Adrenal gland (tissue), 12 donors: ENCODE measurements around the gene KMT5B. TPM values are rescaled to one million over a fixed set of nuclear protein-coding genes. Genes with fewer than 3 reads are reported as not detected.

Source experiments
- DNase-seq, 7 donors: peaks; one replicate each; pipeline ENCODE4 v3.0.0-alpha.2; 2019 to 2020
- H3K27ac ChIP-seq, 5 donors: fragments of 200-600 bp; sonication (generic) in 4 of 5; 1 replicate in 3 of 5; 2 replicates in 2 of 5; pipeline versions ENCODE4 v1.5.1 to v1.8.0; 2016 to 2020; ENCODE audit warnings: mild to moderate bottlenecking in 1 of 5
- H3K27me3 ChIP-seq: fragments of 200-600 bp; 2 replicates; pipeline ENCODE4 v1.8.0; 2021
- H3K36me3 ChIP-seq, 2 donors: fragments of 200-600 bp; replicated peaks in 1 of 2; 1 replicate in 1 of 2; 2 replicates in 1 of 2; pipeline versions ENCODE4 v1.5.1 to v1.8.0; 2018 to 2022
- H3K4me1 ChIP-seq, 2 donors: fragments of 200-600 bp; replicated peaks in 1 of 2; 1 replicate in 1 of 2; 2 replicates in 1 of 2; pipeline versions ENCODE4 v1.5.1 to v1.8.0; 2018 to 2021
- H3K4me3 ChIP-seq, 4 donors: fragments of 200-600 bp; sonication (generic) in 3 of 4; one replicate each; pipeline ENCODE4 v1.5.1; 2016 to 2018
- H3K9me3 ChIP-seq, 3 donors: fragments of 200-600 bp; sonication (generic) in 1 of 3; replicated peaks in 1 of 3; 1 replicate in 2 of 3; 2 replicates in 1 of 3; pipeline versions ENCODE4 v1.5.1 to v1.8.0; 2016 to 2021
- POLR2A ChIP-seq, 2 donors: fragments of 450-650 bp; IDR thresholded peaks; one replicate each; pipeline ENCODE4 v1.6.1; 2017; ENCODE audit warnings: antibody characterized with exemption in 2 of 2, mild to moderate bottlenecking in 2 of 2, moderate library complexity in 1 of 2
- WGBS, 4 donors: extraction: QIAGEN DNeasy Blood & Tissue Kit in 2 of 4; methylation state at CpG; one replicate each; pipeline versions ENCODE4 v1.1.5 to v1.1.7; 2013 to 2017; 5-methylcytosine and 5-hydroxymethylcytosine counted together
- intact Hi-C, 2 donors: fragments of 100-400 bp; cut with DNase I; formaldehyde crosslinking; loops; one replicate each; pipeline versions ENCODE4 v1.14.1 to v1.15.0; 2022 to 2023
- polyA plus RNA-seq, 3 donors: library from polyadenylated mRNA; stranded (reverse); fragments of 200-250 nt in 2 of 3; fragments of 350-450 nt in 1 of 3; fragmentation: Illumina TruSeq in 1 of 3; extraction: RNeasy Lipid Tissue Mini Kit (QIAGEN cat#74804) in 1 of 3; gene quantifications; one replicate each; pipeline ENCODE4 v1.2.3, GENCODE V29; 2013 to 2014
- total RNA-seq, 9 donors: library from RNA; depleted of rRNA in 4 of 9; stranded (reverse); fragments of >200 nt in 4 of 9; fragments of 120-200 nt in 1 of 9; fragmentation: NEBNext Ultra II Directional in 1 of 9; extraction: Animal tissue kit (Norgen Biotek cat#: 25700) in 1 of 9; gene quantifications; one replicate each; pipeline versions ENCODE4 v1.1.0 to v1.2.4, GENCODE V29; 2013 to 2023
- TF ChIP-seq, protein P1 (sequence below), 6 experiments: fragments of 450-650 bp in 4 of 6; fragments of 200-600 bp in 2 of 6; sonication (generic) in 1 of 6; IDR thresholded peaks; 1 replicate in 5 of 6; 2 replicates in 1 of 6; pipeline versions ENCODE4 v1.5.1 to v1.8.0; 2016 to 2021; ENCODE audit warnings: antibody characterized with exemption in 6 of 6, mild to moderate bottlenecking in 2 of 6, moderate library complexity in 1 of 6
- donor health status: healthy with polysubstance abuse.
- donor health status: Bipolar disorder and iron deficiency.
- donor health status: DM: yes; HTN: yes; CAD: no.
- donor health status: DM: no; HTN: no; CAD: no.
- donor health status: DM: no; HTN: no; CAD: no.
- donor health status: DM: yes; HTN: yes; CAD: no.

The KMT5B gene
- total and polyA plus RNA-seq, 12 donors, result 22.6 to 121 (median 36.9) TPM

- Histone ChIP-seq H3K36me3 (peaks cover 0 to 17% of the 10 kb centered on the region in 2 donors), H3K4me1 (peaks cover 3 to 31% of the 10 kb centered on the region in 2 donors), H3K9me3 (no peaks in the 10 kb centered on the region), H3K27me3 (no peaks in the 10 kb centered on the region), H3K27ac (no peak overlapping the region), H3K4me3 (no peak overlapping the region)
- no peak for DNase-seq
- 67 to 74% (median 69%) methylated on average over 3 of the region's 3 CpGs for WGBS, 4 donors
- no peak for TF ChIP-seq POLR2A (IDR thresholded peaks at IDR 0.05)
- TF ChIP-seq, protein P1, sequence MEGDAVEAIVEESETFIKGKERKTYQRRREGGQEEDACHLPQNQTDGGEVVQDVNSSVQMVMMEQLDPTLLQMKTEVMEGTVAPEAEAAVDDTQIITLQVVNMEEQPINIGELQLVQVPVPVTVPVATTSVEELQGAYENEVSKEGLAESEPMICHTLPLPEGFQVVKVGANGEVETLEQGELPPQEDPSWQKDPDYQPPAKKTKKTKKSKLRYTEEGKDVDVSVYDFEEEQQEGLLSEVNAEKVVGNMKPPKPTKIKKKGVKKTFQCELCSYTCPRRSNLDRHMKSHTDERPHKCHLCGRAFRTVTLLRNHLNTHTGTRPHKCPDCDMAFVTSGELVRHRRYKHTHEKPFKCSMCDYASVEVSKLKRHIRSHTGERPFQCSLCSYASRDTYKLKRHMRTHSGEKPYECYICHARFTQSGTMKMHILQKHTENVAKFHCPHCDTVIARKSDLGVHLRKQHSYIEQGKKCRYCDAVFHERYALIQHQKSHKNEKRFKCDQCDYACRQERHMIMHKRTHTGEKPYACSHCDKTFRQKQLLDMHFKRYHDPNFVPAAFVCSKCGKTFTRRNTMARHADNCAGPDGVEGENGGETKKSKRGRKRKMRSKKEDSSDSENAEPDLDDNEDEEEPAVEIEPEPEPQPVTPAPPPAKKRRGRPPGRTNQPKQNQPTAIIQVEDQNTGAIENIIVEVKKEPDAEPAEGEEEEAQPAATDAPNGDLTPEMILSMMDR (IDR thresholded peaks at IDR 0.05), result no peak
- intact Hi-C loops, result no loop called here
Observed at GRCh38 chr11:68189082-68189481, 24.0 kb downstream of the KMT5B start.

DNA sequence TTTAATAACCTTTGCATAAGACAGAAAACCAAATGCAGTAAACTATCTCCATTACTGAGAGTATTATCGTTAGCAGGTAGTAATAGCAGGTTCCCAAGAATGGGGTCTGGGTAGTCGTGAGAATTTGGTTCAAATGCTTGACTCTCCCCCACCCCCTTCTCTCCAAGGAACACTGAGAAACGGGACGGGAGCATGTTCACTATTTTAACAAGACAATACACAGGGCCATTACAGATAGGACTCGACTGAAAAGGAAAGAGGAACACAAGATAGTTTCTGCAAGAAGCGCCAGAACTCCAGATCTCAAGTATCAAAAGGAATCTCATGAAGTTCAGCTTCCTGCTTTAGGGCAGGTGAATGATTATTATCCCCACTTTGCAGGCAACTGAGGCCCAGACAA is 27.0 kb downstream of the KMT5B start:
- WGBS, 4 donors, result 75 to 81% (median 76%) methylated on average over 6 of the region's 6 CpGs
- Histone ChIP-seq H3K9me3 (no peaks in the 10 kb centered on the region), H3K4me1 (peaks cover 0 to 12% of the 10 kb centered on the region in 2 donors), H3K27me3 (no peaks in the 10 kb centered on the region), H3K27ac (no peak overlapping the region), H3K36me3 (peaks cover 0 to 42% of the 10 kb centered on the region in 2 donors), H3K4me3 (no peak overlapping the region)
- intact Hi-C loops, result no loop called here
- no peak for TF ChIP-seq POLR2A (IDR thresholded peaks at IDR 0.05)
- TF ChIP-seq, protein P1 (IDR thresholded peaks at IDR 0.05), result no peak
- DNase-seq, result no peak

DNA sequence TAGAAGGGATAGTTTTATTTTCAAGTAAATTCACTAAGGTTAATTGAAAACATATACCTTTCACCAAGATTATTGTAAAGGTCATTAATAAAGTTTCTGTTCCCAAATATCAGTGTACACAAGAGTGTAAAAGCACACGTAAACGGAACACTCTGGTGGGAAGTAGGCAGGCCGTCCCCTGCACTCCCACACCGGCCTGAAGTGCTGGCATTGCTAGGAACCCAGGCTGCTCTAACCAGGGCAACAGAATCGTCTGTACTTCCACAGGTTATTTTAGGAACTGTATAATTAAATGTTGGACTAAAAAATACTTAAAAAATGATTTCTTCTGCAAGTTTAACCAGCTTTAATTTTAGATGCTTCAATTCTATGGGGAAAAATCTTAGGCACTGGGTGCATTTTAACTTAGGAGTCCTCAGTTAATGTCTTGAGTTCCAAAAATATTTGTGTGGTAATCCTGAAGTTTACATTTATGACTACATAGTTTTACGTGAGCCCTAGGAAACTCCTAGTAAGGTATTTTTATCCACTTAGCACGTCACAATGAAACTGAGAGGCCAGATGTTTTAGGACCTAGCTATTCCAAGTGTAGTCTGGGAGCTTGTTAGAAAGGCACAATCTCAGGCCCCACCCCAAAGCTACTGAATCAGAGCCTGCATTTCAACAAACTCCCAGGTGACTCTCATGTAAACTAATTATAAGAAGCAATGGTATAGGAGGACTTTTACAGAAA is 31.2 kb downstream of the KMT5B start:
- Histone ChIP-seq H3K36me3 (peaks cover 0 to 42% of the 10 kb centered on the region in 2 donors), H3K4me1 (no peaks in the 10 kb centered on the region)

DNA sequence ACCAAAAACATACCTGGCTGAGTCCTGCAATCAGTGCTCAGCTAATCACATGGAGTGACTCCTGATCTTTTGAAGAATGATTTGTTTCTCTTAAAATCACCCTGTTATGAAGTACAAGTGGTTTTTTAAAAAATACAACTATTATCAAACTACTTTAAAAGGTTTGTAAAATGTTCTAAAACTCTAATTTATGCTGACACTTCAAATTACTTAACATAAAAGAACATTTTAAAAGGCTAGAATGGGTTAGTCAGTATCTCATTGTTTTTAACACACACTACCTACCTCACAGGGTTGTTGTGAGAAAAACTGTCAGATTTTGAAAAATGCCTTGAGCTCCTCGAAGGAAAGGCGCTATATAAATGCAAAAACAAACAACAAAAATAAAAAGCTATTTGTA is 33.2 kb downstream of the KMT5B start:
- Histone ChIP-seq H3K27me3 (no peaks in the 10 kb centered on the region), H3K36me3 (peaks cover 0 to 47% of the 10 kb centered on the region in 2 donors), H3K4me1 (no peaks in the 10 kb centered on the region), H3K27ac (no peak overlapping the region), H3K4me3 (no peak overlapping the region), H3K9me3 (no peaks in the 10 kb centered on the region)
- intact Hi-C loops, result no loop called here
- TF ChIP-seq, protein P1 (IDR thresholded peaks at IDR 0.05), result no peak
- TF ChIP-seq POLR2A (IDR thresholded peaks at IDR 0.05), result no peak
- DNase-seq, result no peak
- WGBS, 4 donors, result 76 to 85% (median 82%) methylated on average over 2 of the region's 2 CpGs

More for the DNA sequence above, 31.2 kb downstream of the KMT5B start:
- WGBS, 4 donors, result 84 to 88% (median 88%) methylated on average over 7 of the region's 7 CpGs
- DNase-seq, result no peak
- TF ChIP-seq, protein P1 (IDR thresholded peaks at IDR 0.05), result no peak
- TF ChIP-seq POLR2A (IDR thresholded peaks at IDR 0.05), result no peak
- Histone ChIP-seq H3K27me3 (no peaks in the 10 kb centered on the region), H3K4me3 (no peak overlapping the region), H3K27ac (no peak overlapping the region), H3K9me3 (no peaks in the 10 kb centered on the region)
- intact Hi-C loops, result no loop called here
